MM.1S (cell line): ENCODE measurements around the gene EEF1B2.

Experiments used
- CTCF ChIP-seq: fragments of 300-600 bp; sonication (generic); IDR thresholded peaks from 2 replicates; pipeline ENCODE4 v1.5.1; 2016; ENCODE audit warnings: antibody characterized with exemption, low read length, mixed read lengths
- EZH2 ChIP-seq: fragments of 300-600 bp; sonication (generic); optimal IDR thresholded peaks from 2 replicates; pipeline ENCODE3; 2017; ENCODE audit warnings: low read depth, mild to moderate bottlenecking, antibody characterized with exemption, low read length, mixed read lengths
- EZH2phosphoT487 ChIP-seq: fragments of 300-600 bp; sonication (generic); IDR thresholded peaks from 2 replicates; pipeline ENCODE4 v1.6.1; 2018; ENCODE audit warnings: antibody characterized with exemption, low read length

GRCh38 chr2:206125901-206126300 is 33.8 kb upstream of the EEF1B2 start:
- no peak for TF ChIP-seq CTCF
- TF ChIP-seq EZH2, result no peak
- TF ChIP-seq EZH2phosphoT487, result no peak
